ENCODE results near the gene HSD17B11.

DNA sequence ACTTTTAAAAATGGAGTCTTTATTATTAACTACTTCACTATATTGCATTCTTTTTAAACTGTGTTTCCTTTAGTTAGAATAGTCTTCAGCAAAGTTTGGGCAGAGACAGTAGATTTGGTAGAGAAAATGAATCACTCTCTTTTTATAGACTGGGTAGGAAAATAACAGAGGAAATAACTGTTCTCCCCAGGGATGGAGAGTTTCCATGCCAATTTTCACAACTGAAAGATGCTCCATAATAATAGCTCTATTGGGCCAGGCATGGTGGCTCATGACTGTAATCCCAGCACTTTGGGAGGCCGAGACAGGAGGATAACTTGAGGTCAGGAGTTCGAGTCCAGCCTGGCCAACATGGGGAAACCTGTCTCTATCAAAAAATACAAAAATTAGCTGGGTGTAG is 81.4 kb downstream of the HSD17B11 start:
- TF ChIP-seq CTCF (IDR thresholded peaks at IDR 0.05; ENCODE audit: low read depth, low read length): no peak
- TF ChIP-seq, protein P1, sequence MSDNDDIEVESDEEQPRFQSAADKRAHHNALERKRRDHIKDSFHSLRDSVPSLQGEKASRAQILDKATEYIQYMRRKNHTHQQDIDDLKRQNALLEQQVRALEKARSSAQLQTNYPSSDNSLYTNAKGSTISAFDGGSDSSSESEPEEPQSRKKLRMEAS (IDR thresholded peaks at IDR 0.05; ENCODE audit: low read depth, low read length): no peak
